ENCODE data around the gene CD320.

- TF ChIP-seq CTCF (IDR thresholded peaks at IDR 0.05; ENCODE audit: poor library complexity) (no peak), EZH2 (IDR thresholded peaks at IDR 0.05; ENCODE audit: borderline replicate concordance) (no peak)
These were observed 32.4 kb upstream of the CD320 start for GRCh38 chr19:8340341-8341096.
